ENCODE results near the gene IL23R. TPM values are rescaled to one million over a fixed set of nuclear protein-coding genes. Genes with fewer than 3 reads are reported as not detected.

IL23R gene
- total RNA-seq, 2 experiments from 2014 or later, result 0.08 to 0.14 TPM

GRCh38 chr1:67273591-67273990 is 107.3 kb downstream of the IL23R start:
- H3K27ac Mint-ChIP-seq, result no peak overlapping the region
- no peaks in the 10 kb centered on the region for H3K36me3 Mint-ChIP-seq (ENCODE audit: low read depth)
- Histone ChIP-seq H3K27me3 (ENCODE audit: control insufficient read depth in 1 of 2, insufficient read depth in 2 of 2, low read length in 2 of 2) (no peaks in the 10 kb centered on the region), H3K4me3 (ENCODE audit: low read length) (no peak overlapping the region), H3K9me3 (ENCODE audit: control insufficient read depth in 1 of 2, insufficient read depth in 1 of 2, low read length in 2 of 2) (peaks cover 0 to 7% of the 10 kb centered on the region in 2 experiments), H3K27ac (ENCODE audit: low read depth in 1 of 2, low read length in 2 of 2) (no peak overlapping the region), H3K36me3 (ENCODE audit: insufficient read depth, low read length) (no peaks in the 10 kb centered on the region), H3K4me1 (ENCODE audit: insufficient read depth, low read length) (no peaks in the 10 kb centered on the region)
- intact Hi-C loops (cut with DNase I, micrococcal nuclease), result no loop called here
- TF ChIP-seq, protein P1, sequence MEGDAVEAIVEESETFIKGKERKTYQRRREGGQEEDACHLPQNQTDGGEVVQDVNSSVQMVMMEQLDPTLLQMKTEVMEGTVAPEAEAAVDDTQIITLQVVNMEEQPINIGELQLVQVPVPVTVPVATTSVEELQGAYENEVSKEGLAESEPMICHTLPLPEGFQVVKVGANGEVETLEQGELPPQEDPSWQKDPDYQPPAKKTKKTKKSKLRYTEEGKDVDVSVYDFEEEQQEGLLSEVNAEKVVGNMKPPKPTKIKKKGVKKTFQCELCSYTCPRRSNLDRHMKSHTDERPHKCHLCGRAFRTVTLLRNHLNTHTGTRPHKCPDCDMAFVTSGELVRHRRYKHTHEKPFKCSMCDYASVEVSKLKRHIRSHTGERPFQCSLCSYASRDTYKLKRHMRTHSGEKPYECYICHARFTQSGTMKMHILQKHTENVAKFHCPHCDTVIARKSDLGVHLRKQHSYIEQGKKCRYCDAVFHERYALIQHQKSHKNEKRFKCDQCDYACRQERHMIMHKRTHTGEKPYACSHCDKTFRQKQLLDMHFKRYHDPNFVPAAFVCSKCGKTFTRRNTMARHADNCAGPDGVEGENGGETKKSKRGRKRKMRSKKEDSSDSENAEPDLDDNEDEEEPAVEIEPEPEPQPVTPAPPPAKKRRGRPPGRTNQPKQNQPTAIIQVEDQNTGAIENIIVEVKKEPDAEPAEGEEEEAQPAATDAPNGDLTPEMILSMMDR (IDR thresholded peaks at IDR 0.05), result no peak
- H3K27me3 Mint-ChIP-seq, result no peaks in the 10 kb centered on the region
- no peaks in the 10 kb centered on the region for H3K4me1 Mint-ChIP-seq (ENCODE audit: low read depth)
- DNase-seq, result no peak
- H3K4me3 Mint-ChIP-seq, result no peak overlapping the region
- ATAC-seq (ENCODE audit: poor library complexity), result no peak
- no peaks in the 10 kb centered on the region for H3K9me3 Mint-ChIP-seq
- ChIA-PET CTCF (no interaction called here), POLR2A (no interaction called here)

DNA sequence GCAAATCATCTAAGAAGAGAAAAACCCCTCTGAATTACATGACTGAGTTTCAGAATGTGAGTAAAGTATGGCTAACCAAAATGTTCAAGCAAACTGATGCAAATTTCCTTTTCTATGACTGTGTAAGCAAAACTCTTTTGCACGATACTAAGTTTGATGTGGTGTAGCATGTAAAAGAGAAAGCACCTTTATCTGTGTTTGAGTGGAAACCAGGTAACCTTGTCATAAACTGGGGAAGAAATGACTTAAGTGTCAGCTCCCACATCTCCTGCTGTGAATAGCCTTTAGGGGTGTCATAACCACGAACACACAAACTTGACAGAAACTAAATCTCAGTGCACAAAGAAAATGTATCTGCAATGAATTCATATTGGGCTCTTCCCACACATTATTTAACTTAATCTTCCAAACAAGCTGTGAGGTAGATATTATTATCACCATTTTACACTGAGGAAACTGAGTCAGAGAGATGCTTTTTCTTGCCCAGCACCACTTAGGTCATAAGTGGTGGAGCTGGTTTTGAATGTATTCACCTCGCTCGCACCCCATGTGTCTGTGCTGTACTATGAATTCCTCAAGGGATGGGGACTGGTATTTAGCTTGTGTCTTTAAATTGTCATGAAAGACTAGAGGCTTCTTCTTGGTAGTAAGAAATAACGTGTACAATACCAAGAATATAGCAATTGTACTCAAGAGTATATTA is 108.5 kb downstream of the IL23R start:
- H3K27ac Mint-ChIP-seq, result no peak overlapping the region
- ATAC-seq (ENCODE audit: poor library complexity) (peak; percentile 24), DNase-seq (peak in 3 of 14 experiments; percentile 28 to 51 (median 32))
- H3K4me3 ChIP-seq (ENCODE audit: low read length), result no peak overlapping the region
- ChIA-PET POLR2A (no interaction called here), CTCF (interaction anchor here (1.9 kb wide), 1 partner anchor 13 kb away, joined by 5 read pairs; no protein-coding TSS in a partner anchor)
- H3K27me3 Mint-ChIP-seq, result no peaks in the 10 kb centered on the region
- no peaks in the 10 kb centered on the region for H3K36me3 ChIP-seq (ENCODE audit: insufficient read depth, low read length)
- TF ChIP-seq, protein P1 (IDR thresholded peaks at IDR 0.05), result no peak
- no peaks in the 10 kb centered on the region for H3K4me1 Mint-ChIP-seq (ENCODE audit: low read depth)
- H3K27me3 ChIP-seq (ENCODE audit: control insufficient read depth in 1 of 2, insufficient read depth in 2 of 2, low read length in 2 of 2), result no peaks in the 10 kb centered on the region
- H3K4me1 ChIP-seq (ENCODE audit: insufficient read depth, low read length), result no peaks in the 10 kb centered on the region
- no peak overlapping the region for H3K4me3 Mint-ChIP-seq
- intact Hi-C loops (cut with DNase I, micrococcal nuclease), result no loop called here
- peaks cover 0 to 7% of the 10 kb centered on the region in 2 experiments for H3K9me3 ChIP-seq (ENCODE audit: control insufficient read depth in 1 of 2, insufficient read depth in 1 of 2, low read length in 2 of 2)
- H3K9me3 Mint-ChIP-seq, result no peaks in the 10 kb centered on the region
- no peak overlapping the region for H3K27ac ChIP-seq (ENCODE audit: low read depth in 1 of 2, low read length in 2 of 2)
- no peaks in the 10 kb centered on the region for H3K36me3 Mint-ChIP-seq (ENCODE audit: low read depth)

- no peaks in the 10 kb centered on the region for H3K36me3 ChIP-seq (ENCODE audit: insufficient read depth, low read length)
- H3K4me3 ChIP-seq (ENCODE audit: low read length), result no peak overlapping the region
- ChIA-PET POLR2A (no interaction called here), CTCF (no interaction called here)
- Mint-ChIP-seq H3K27me3 (no peaks in the 10 kb centered on the region), H3K9me3 (no peaks in the 10 kb centered on the region), H3K4me3 (no peak overlapping the region), H3K4me1 (ENCODE audit: low read depth) (no peaks in the 10 kb centered on the region), H3K27ac (no peak overlapping the region), H3K36me3 (ENCODE audit: low read depth) (no peaks in the 10 kb centered on the region)
- H3K9me3 ChIP-seq (ENCODE audit: control insufficient read depth in 1 of 2, insufficient read depth in 1 of 2, low read length in 2 of 2), result no peaks in the 10 kb centered on the region
- DNase-seq (no peak), ATAC-seq (ENCODE audit: poor library complexity) (no peak)
- H3K27ac ChIP-seq (ENCODE audit: low read depth in 1 of 2, low read length in 2 of 2), result no peak overlapping the region
- no peaks in the 10 kb centered on the region for H3K4me1 ChIP-seq (ENCODE audit: insufficient read depth, low read length)
- no peaks in the 10 kb centered on the region for H3K27me3 ChIP-seq (ENCODE audit: control insufficient read depth in 1 of 2, insufficient read depth in 2 of 2, low read length in 2 of 2)
- TF ChIP-seq, protein P1 (IDR thresholded peaks at IDR 0.05), result no peak
- intact Hi-C loops (cut with DNase I, micrococcal nuclease), result loop anchor here in 1 of 2 experiments (1.0 kb wide), 1 partner anchor 25 kb away; no protein-coding TSS in a partner anchor
Observed at GRCh38 chr1:67280696-67281095, 114.4 kb downstream of the IL23R start.
